Body of pancreas (tissue), 4 donors: ENCODE data around the gene GLYATL1.

ENCODE experiments used
- POLR2A ChIP-seq, 3 donors: fragments of 450-650 bp; IDR thresholded peaks; one replicate each; pipeline ENCODE4 v1.6.1; 2016; ENCODE audit warnings: antibody characterized with exemption in 3 of 3, mild to moderate bottlenecking in 2 of 3
- TF ChIP-seq, protein P1 (sequence below), 7 experiments: fragments of 450-650 bp in 4 of 7; fragments of 200-600 bp in 3 of 7; sonication (generic) in 3 of 7; IDR thresholded peaks; one replicate each; pipeline ENCODE4 v1.5.1; 2016 to 2019; ENCODE audit warnings: antibody characterized with exemption in 7 of 7

DNA sequence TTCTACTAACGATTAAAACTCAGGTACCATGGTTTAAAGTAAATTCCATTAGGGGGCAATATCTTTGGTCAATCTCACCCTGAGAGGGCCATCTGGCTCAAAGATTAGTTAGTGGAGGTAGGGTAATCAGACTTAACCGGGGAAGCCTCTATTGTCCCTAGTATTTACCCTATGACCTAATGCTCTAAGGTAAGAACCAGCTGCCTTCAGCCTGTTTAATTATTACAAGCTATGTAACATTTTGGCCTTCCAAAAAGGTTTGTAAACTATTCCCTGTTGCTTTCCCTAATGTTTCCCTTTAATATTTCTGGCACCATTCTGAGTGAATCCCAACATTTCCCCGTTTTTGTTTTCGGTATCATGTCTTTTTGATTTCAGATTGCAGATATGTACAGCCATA lies 15.1 kb upstream of the GLYATL1 start:
- no peak for TF ChIP-seq POLR2A (IDR thresholded peaks at IDR 0.05)
- TF ChIP-seq, protein P1, sequence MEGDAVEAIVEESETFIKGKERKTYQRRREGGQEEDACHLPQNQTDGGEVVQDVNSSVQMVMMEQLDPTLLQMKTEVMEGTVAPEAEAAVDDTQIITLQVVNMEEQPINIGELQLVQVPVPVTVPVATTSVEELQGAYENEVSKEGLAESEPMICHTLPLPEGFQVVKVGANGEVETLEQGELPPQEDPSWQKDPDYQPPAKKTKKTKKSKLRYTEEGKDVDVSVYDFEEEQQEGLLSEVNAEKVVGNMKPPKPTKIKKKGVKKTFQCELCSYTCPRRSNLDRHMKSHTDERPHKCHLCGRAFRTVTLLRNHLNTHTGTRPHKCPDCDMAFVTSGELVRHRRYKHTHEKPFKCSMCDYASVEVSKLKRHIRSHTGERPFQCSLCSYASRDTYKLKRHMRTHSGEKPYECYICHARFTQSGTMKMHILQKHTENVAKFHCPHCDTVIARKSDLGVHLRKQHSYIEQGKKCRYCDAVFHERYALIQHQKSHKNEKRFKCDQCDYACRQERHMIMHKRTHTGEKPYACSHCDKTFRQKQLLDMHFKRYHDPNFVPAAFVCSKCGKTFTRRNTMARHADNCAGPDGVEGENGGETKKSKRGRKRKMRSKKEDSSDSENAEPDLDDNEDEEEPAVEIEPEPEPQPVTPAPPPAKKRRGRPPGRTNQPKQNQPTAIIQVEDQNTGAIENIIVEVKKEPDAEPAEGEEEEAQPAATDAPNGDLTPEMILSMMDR (IDR thresholded peaks at IDR 0.05): no peak
